Epithelial cell of esophagus (primary cell): ENCODE data around the gene MGLL.
A peak's percentile ranks its signal among the peaks of the same experiment; 100 is the strongest.

ENCODE experiments used
- DNase-seq: peaks from one replicate; pipeline ENCODE4 v3.0.0; 2010; ENCODE audit warnings: low read depth
- H3K4me3 ChIP-seq: 2 replicates; pipeline ENCODE4 v1.5.1; 2011; ENCODE audit warnings: mild to moderate bottlenecking, low read length, control low read depth
- TF ChIP-seq, protein P1 (sequence below): IDR thresholded peaks from 2 replicates; pipeline ENCODE4 v1.5.1; 2011; ENCODE audit warnings: low read depth, mild to moderate bottlenecking, low read length, control low read depth, inconsistent platforms; ENCODE audit not compliant: insufficient read depth; ENCODE audit errors: missing control alignments

Gene MGLL

DNA sequence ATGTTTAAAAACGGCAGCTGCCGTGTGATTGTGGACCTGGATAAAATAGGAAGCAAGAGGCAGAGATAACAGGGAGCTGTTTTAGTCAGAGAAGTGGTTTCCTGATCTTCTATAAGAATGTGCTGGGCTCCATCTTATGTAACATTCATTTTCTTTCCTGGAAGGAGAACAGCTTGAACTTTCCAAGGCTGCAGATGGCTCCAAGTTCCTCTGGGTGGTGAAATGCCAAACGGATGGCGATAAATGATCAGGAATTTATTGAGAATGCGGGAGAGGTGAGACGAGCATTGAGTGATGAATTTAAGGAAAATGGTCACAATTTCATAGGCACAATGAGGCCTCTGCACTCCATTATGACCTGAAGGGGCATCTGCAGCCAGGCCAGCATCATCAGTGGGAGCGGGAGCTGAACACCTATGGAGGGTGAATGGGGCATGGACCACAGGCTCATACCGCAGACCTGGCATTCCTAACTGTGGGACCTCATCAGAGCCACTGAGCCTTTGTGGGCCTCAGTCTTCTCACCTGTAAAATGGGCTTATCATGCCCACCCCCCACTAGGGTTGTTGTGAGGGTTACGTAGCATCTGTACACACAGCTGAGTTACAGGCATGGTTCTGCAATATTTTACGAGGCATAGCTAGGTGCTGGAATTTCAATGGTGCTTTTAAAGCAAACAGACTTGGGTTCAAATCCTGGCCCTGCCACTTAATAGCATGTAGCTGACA is 17.1 kb downstream of the MGLL start:
- TF ChIP-seq, protein P1, sequence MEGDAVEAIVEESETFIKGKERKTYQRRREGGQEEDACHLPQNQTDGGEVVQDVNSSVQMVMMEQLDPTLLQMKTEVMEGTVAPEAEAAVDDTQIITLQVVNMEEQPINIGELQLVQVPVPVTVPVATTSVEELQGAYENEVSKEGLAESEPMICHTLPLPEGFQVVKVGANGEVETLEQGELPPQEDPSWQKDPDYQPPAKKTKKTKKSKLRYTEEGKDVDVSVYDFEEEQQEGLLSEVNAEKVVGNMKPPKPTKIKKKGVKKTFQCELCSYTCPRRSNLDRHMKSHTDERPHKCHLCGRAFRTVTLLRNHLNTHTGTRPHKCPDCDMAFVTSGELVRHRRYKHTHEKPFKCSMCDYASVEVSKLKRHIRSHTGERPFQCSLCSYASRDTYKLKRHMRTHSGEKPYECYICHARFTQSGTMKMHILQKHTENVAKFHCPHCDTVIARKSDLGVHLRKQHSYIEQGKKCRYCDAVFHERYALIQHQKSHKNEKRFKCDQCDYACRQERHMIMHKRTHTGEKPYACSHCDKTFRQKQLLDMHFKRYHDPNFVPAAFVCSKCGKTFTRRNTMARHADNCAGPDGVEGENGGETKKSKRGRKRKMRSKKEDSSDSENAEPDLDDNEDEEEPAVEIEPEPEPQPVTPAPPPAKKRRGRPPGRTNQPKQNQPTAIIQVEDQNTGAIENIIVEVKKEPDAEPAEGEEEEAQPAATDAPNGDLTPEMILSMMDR: no peak
- no peak overlapping the region for H3K4me3 ChIP-seq
- DNase-seq: no peak

DNA sequence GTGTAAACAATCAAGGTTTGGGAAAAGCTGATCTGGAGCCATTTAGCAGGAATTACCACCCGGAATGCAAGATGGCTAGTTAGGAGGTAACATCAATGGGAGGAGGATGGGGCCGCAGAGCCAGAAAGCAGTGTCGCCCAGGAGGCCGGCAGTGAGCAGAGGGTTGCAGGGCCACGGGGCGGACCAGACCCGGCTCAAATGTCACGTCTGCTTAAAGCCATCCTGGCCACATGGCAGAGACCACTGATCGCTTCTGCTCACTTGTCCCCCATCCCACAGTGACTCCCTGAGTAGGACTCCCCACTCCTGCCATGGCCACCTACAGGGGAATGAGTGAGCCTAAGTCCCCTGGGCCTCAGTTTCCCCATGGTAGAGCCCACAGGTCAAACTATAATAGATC is 18.2 kb downstream of the MGLL start:
- DNase-seq: no peak
- TF ChIP-seq, protein P1: no peak
- no peak overlapping the region for H3K4me3 ChIP-seq

DNA sequence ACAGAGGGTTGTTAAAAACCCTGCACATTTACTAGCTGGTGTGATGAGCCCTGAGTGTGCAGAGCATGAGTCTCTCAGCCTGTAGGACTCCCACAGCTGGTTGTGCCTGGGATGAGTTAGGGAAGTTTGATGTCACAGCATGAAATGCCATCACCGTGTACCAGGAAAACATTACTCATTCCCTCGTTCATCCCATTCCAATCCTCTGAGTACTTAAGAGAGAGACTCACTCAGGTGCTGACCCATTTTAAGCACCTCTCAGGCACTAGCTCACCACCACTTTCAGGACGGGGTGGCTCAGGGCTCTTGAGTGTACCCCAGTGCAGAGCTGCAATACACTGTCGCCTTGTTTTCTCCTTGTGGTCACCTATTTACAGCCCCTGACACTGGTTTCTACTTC is 18.7 kb downstream of the MGLL start:
- TF ChIP-seq, protein P1: no peak
- H3K4me3 ChIP-seq: no peak overlapping the region
- peak; percentile 98 for DNase-seq

DNA sequence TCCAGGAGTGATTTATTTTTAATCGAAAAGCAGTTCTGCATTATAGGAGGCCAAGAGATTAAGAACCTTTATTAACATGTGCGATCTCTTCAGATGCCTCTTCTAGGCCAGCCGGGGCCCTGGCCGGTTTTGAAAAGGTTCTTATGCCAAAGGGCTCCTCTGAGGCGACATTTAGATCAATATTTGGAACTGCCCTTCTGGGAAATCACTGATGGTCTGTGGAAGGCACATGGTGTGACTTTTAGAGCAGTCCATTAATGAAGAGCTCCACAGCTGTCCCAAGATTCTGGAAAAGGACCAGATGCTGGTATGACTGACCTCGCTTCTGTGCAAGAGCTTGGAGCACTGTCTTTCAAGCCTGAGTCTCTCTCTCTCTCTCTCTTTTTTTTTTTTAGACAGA is 19.7 kb downstream of the MGLL start:
- DNase-seq: no peak
- no peak overlapping the region for H3K4me3 ChIP-seq
- TF ChIP-seq, protein P1: no peak

GRCh38 chr3:127801731-127802313 is 20.5 kb downstream of the MGLL start:
- no peak overlapping the region for H3K4me3 ChIP-seq
- DNase-seq: no peak
- TF ChIP-seq, protein P1: no peak

GRCh38 chr3:127800508-127800907 is 21.8 kb downstream of the MGLL start:
- peak; percentile 30 for DNase-seq
- TF ChIP-seq, protein P1: no peak
- H3K4me3 ChIP-seq: no peak overlapping the region
